ENCODE data around the gene CIBAR2.

The CIBAR2 gene

GRCh38 chr16:85065099-85065498 is 47.2 kb downstream of the CIBAR2 start:
- H3K27ac ChIP-seq (ENCODE audit: extremely low read depth, low read depth, low read length): no peak overlapping the region
- H3K4me1 ChIP-seq (ENCODE audit: control insufficient read depth, insufficient read depth, low read length): no peaks in the 10 kb centered on the region
- TF ChIP-seq ZNF132 (tag by site-specific recombination; IDR thresholded peaks at IDR 0.05; ENCODE audit: borderline replicate concordance): no peak
- no peak for TF ChIP-seq ZNF214 (tag by site-specific recombination; IDR thresholded peaks at IDR 0.05; ENCODE audit: borderline replicate concordance)
- no peak for TF ChIP-seq ZNF626 (tag by site-specific recombination; IDR thresholded peaks at IDR 0.05)
- no peak for TF ChIP-seq ZNF518A (tag by site-specific recombination; conservative IDR thresholded peaks at IDR 0.05; ENCODE audit: low read depth)
- no peak for TF ChIP-seq ZNF521 (tag by site-specific recombination; IDR thresholded peaks at IDR 0.05)
- no peak for TF ChIP-seq ZNF658 (tag by site-specific recombination; IDR thresholded peaks at IDR 0.05)
- TF ChIP-seq ZNF248 (tag by site-specific recombination; IDR thresholded peaks at IDR 0.05): no peak
- no peak for TF ChIP-seq ZNF140 (tag by site-specific recombination; IDR thresholded peaks at IDR 0.05)
- no peak for TF ChIP-seq ZNF549 (tag by site-specific recombination; IDR thresholded peaks at IDR 0.05)
- TF ChIP-seq ZNF37A (tag by site-specific recombination; IDR thresholded peaks at IDR 0.05): no peak
- no peak for TF ChIP-seq ZNF146 (tag by site-specific recombination; IDR thresholded peaks at IDR 0.05)
- no peak for TF ChIP-seq ZSCAN4 (tag by site-specific recombination; IDR thresholded peaks at IDR 0.05)
- no peak for TF ChIP-seq ZNF837 (tag by site-specific recombination; IDR thresholded peaks at IDR 0.05)
- no peak for TF ChIP-seq ZNF169 (tag by site-specific recombination; IDR thresholded peaks at IDR 0.05)
- no peak for TF ChIP-seq SALL2 (tag by site-specific recombination; IDR thresholded peaks at IDR 0.05; ENCODE audit: borderline replicate concordance)
- no peak for TF ChIP-seq ZXDB (tag by site-specific recombination; IDR thresholded peaks at IDR 0.05)
- ChIA-PET CTCF (interaction anchor here (0.6 to 1.7 kb wide), 3 partner anchors 9 to 235 kb away, joined by 3 to 5 read pairs (median 4); no protein-coding TSS in a partner anchor), POLR2A (no interaction called here)
- no peaks in the 10 kb centered on the region for H3K9me3 ChIP-seq (ENCODE audit: control insufficient read depth, insufficient read depth, low read depth, low read length)
- H3K36me3 ChIP-seq (ENCODE audit: control insufficient read depth in 2 of 2, insufficient read depth in 1 of 2, low read length in 2 of 2): peaks cover 0 to 17% of the 10 kb centered on the region in 2 experiments; a peak in 1 of 3 replicates
- H3K4me3 ChIP-seq (ENCODE audit: low read depth, low read length): no peak overlapping the region

DNA sequence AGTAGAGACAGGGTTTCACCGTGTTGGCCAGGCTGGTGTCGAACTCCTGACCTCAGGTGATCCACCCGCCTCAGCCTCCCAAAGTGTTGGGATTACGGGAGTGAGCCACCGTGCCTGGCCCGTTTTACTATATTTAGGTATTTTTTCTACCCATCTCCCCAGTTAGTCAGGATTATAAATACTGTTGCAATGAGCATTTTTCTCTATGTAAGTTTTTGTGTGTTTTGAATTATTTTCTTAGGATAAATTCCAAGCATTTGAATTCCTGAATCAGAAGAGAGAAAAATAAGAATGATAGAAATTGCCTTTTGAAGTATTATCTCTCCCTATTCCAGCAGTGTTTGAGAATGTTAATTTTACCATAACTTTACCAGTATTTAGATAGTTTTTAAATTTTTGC is 48.1 kb downstream of the CIBAR2 start:
- ChIA-PET POLR2A (no interaction called here), CTCF (interaction anchor here (1.7 kb wide), 1 partner anchor 8 kb away, joined by 5 read pairs; no protein-coding TSS in a partner anchor)
- Histone ChIP-seq H3K36me3 (ENCODE audit: control insufficient read depth in 2 of 2, insufficient read depth in 1 of 2, low read length in 2 of 2) (peaks cover 0 to 13% of the 10 kb centered on the region in 2 experiments; a peak in 1 of 3 replicates), H3K27ac (ENCODE audit: extremely low read depth, low read depth, low read length) (no peak overlapping the region), H3K9me3 (ENCODE audit: control insufficient read depth, insufficient read depth, low read depth, low read length) (no peaks in the 10 kb centered on the region), H3K4me1 (ENCODE audit: control insufficient read depth, insufficient read depth, low read length) (no peaks in the 10 kb centered on the region), H3K4me3 (ENCODE audit: low read depth, low read length) (no peak overlapping the region)
- no peak for TF ChIP-seq ZNF792 (tag by site-specific recombination; IDR thresholded peaks at IDR 0.05)
- TF ChIP-seq ZNF366 (tag by site-specific recombination; conservative IDR thresholded peaks at IDR 0.05): no peak
- no peak for TF ChIP-seq BCL11B (tag by site-specific recombination; IDR thresholded peaks at IDR 0.05; ENCODE audit: low read depth)
- TF ChIP-seq ZNF140 (tag by site-specific recombination; IDR thresholded peaks at IDR 0.05): no peak
- no peak for TF ChIP-seq YY2 (tag by site-specific recombination; IDR thresholded peaks at IDR 0.05)
